ENCODE data around the gene MUSK.

- TF ChIP-seq CTCF (IDR thresholded peaks at IDR 0.05) (no peak), POLR2A (IDR thresholded peaks at IDR 0.05; ENCODE audit: low read depth) (no peak), POLR2AphosphoS5 (IDR thresholded peaks at IDR 0.05) (no peak), EP300 (IDR thresholded peaks at IDR 0.05) (no peak)
Measured at GRCh38 chr9:110850401-110851135, 182.0 kb downstream of the MUSK start.

Data from esophagus muscularis mucosa (tissue), 4 donors.